OCI-LY7 (cell line): Measurements from ENCODE around the gene TBCEL.

ENCODE experiments used
- CTCF ChIP-seq: fragments of 200-600 bp; sonication (generic); conservative IDR thresholded peaks from 2 replicates; pipeline ENCODE4 v1.5.1; 2014; ENCODE audit warnings: mild to moderate bottlenecking, antibody characterized with exemption, low read length, moderate library complexity, mixed read lengths
- EZH2phosphoT487 ChIP-seq: fragments of 200-600 bp; sonication (generic); IDR thresholded peaks from 2 replicates; pipeline ENCODE4 v1.6.1; 2018; ENCODE audit warnings: low read depth, borderline replicate concordance, mild to moderate bottlenecking, mixed run types, antibody characterized with exemption, low read length, moderate library complexity, mixed read lengths

GRCh38 chr11:121032546-121032945 is 8.6 kb downstream of the TBCEL start:
- TF ChIP-seq CTCF (0 out of 2 replicates have a peak, but pooled peaks have one; percentile 18), EZH2phosphoT487 (no peak)
